GM23338 (cell line): ENCODE results near the gene DGLUCY. TPM values are rescaled to one million over a fixed set of nuclear protein-coding genes. Genes with fewer than 3 reads are reported as not detected.

Source experiments
- ATAC-seq: fragments of 200-7000 bp; cut with Tn5 transposase; 3 replicates; pipeline ENCODE4 v1.9.1; 2020
- DNase-seq: peaks from one replicate; pipeline ENCODE4 v3.0.0-alpha.2; 2015; ENCODE audit warnings: low spot score
- H2AFZ ChIP-seq: fragments of 200-600 bp; sonication (generic); 2 replicates; pipeline ENCODE4 v1.8.0; 2016; ENCODE audit warnings: antibody characterized with exemption, mild to moderate bottlenecking, moderate library complexity
- H3F3A ChIP-seq: fragments of 200-600 bp; sonication (generic); replicated peaks from 2 replicates; pipeline ENCODE4 v1.8.0; 2017; ENCODE audit warnings: antibody characterized with exemption, mixed run types, low read depth
- H3K27ac ChIP-seq: fragments of 200-600 bp; sonication (generic); 2 replicates; pipeline ENCODE4 v1.6.1; 2016; ENCODE audit warnings: low read depth
- H3K27me3 ChIP-seq: fragments of 200-600 bp; sonication (generic); 2 replicates; pipeline ENCODE4 v1.8.0; 2016; ENCODE audit warnings: mild to moderate bottlenecking, mixed run types, moderate library complexity; ENCODE audit not compliant: insufficient read depth
- H3K36me3 ChIP-seq: fragments of 200-600 bp; sonication (generic); 2 replicates; pipeline ENCODE4 v1.8.0; 2016; ENCODE audit warnings: mild to moderate bottlenecking; ENCODE audit not compliant: insufficient read depth
- H3K4me1 ChIP-seq: fragments of 200-600 bp; sonication (generic); 2 replicates; pipeline ENCODE4 v1.8.0; 2016; ENCODE audit warnings: mild to moderate bottlenecking, moderate library complexity; ENCODE audit not compliant: insufficient read depth
- H3K4me2 ChIP-seq: fragments of 200-600 bp; sonication (generic); 2 replicates; pipeline ENCODE4 v1.7.1; 2017; ENCODE audit warnings: mixed run types
- H3K4me3 ChIP-seq: fragments of 200-600 bp; sonication (generic); 2 replicates; pipeline ENCODE4 v1.6.1; 2016; ENCODE audit warnings: mixed run types
- H3K79me2 ChIP-seq: fragments of 200-600 bp; sonication (generic); replicated peaks from 2 replicates; pipeline ENCODE4 v1.8.0; 2017; ENCODE audit warnings: mild to moderate bottlenecking; ENCODE audit not compliant: insufficient read depth
- H3K9me2 ChIP-seq: fragments of 200-600 bp; sonication (generic); 2 replicates; pipeline ENCODE4 v1.8.0; 2017; ENCODE audit not compliant: insufficient read depth
- H4K20me1 ChIP-seq: fragments of 200-600 bp; sonication (generic); replicated peaks from 2 replicates; pipeline ENCODE4 v1.8.0; 2017; ENCODE audit warnings: mild to moderate bottlenecking; ENCODE audit not compliant: insufficient read depth
- H3K27ac Mint-ChIP-seq: 2 replicates; pipeline ENCODE4 v1.8.0; 2020; ENCODE audit warnings: inconsistent platforms, mild to moderate bottlenecking, moderate library complexity, mixed read lengths
- H3K27me3 Mint-ChIP-seq: 3 replicates; pipeline ENCODE4 v1.8.0; 2022; ENCODE audit warnings: low read depth, mild to moderate bottlenecking, moderate library complexity, mixed read lengths, inconsistent platforms; ENCODE audit not compliant: insufficient read depth, poor library complexity
- H3K36me3 Mint-ChIP-seq: 3 replicates; pipeline ENCODE4 v1.8.0; 2021; ENCODE audit warnings: low read depth, mild to moderate bottlenecking, inconsistent platforms, moderate library complexity, mixed read lengths
- H3K4me1 Mint-ChIP-seq: 3 replicates; pipeline ENCODE4 v1.8.0; 2020; ENCODE audit warnings: mild to moderate bottlenecking, inconsistent platforms, mixed read lengths
- H3K4me3 Mint-ChIP-seq: 3 replicates; pipeline ENCODE4 v1.8.0; 2021; ENCODE audit warnings: moderate library complexity, mild to moderate bottlenecking, inconsistent platforms, mixed read lengths
- H3K9me3 Mint-ChIP-seq: 3 replicates; pipeline ENCODE4 v1.8.0; 2020; ENCODE audit warnings: moderate library complexity, mild to moderate bottlenecking, inconsistent platforms, mixed read lengths
- CREB1 ChIP-seq: fragments of 250-450 bp; sonication (Bioruptor Pico); IDR thresholded peaks from 2 replicates; pipeline ENCODE4 v1.5.0; 2020; ENCODE audit warnings: low read depth, mild to moderate bottlenecking, moderate library complexity
- EZH2 ChIP-seq: fragments of 200-600 bp; sonication (generic); IDR thresholded peaks from one replicate; pipeline ENCODE4 v1.8.0; 2017; ENCODE audit warnings: antibody characterized with exemption, mild to moderate bottlenecking, low read depth; ENCODE audit not compliant: unreplicated experiment
- EZH2phosphoT487 ChIP-seq: fragments of 200-600 bp; sonication (generic); IDR thresholded peaks from one replicate; pipeline ENCODE4 v1.8.1; 2018; ENCODE audit warnings: antibody characterized with exemption; ENCODE audit not compliant: unreplicated experiment
- JUNB ChIP-seq: IDR thresholded peaks from one replicate; pipeline ENCODE4 v1.6.1; 2016; ENCODE audit warnings: antibody characterized with exemption; ENCODE audit not compliant: unreplicated experiment
- NANOG ChIP-seq: IDR thresholded peaks from 2 replicates; pipeline ENCODE4 v1.6.1; 2016; ENCODE audit warnings: antibody characterized with exemption, borderline replicate concordance
- POLR2AphosphoS5 ChIP-seq: IDR thresholded peaks from 2 replicates; pipeline ENCODE4 v1.6.1; 2016; ENCODE audit warnings: antibody characterized with exemption, low read depth
- REST ChIP-seq: IDR thresholded peaks from one replicate; pipeline ENCODE4 v1.6.1; 2018; ENCODE audit warnings: antibody characterized with exemption; ENCODE audit not compliant: unreplicated experiment
- STAT1 ChIP-seq: IDR thresholded peaks from one replicate; pipeline ENCODE4 v1.6.1; 2016; ENCODE audit warnings: antibody characterized with exemption; ENCODE audit not compliant: unreplicated experiment
- ZNF114 ChIP-seq: fragments of 250-450 bp; sonication (Bioruptor Pico); IDR thresholded peaks from 2 replicates; pipeline ENCODE4 v1.5.0; 2020; ENCODE audit warnings: mild to moderate bottlenecking, moderate library complexity
- ZNF331 ChIP-seq: fragments of 250-450 bp; sonication (Bioruptor Pico); IDR thresholded peaks from 2 replicates; pipeline ENCODE4 v1.5.0; 2020; ENCODE audit warnings: low read depth, mild to moderate bottlenecking, moderate library complexity
- polyA plus RNA-seq: library from polyadenylated mRNA; unstranded; fragments of >200 nt; fragmentation: Nextera tagmentation; extraction: Ambion mirVana; gene quantifications from 2 replicates; pipeline ENCODE4 v1.2.1, GENCODE V29; 2016
- total RNA-seq: library from RNA; depleted of rRNA; stranded (reverse); fragments of >200 nt; shearing (Covaris generic); gene quantifications from 2 replicates; pipeline ENCODE4 v1.2.3, GENCODE V29; 2014
- TF ChIP-seq, protein P1 (sequence below), 2 experiments: fragments of 200-600 bp in 1 of 2; sonication (generic) in 1 of 2; conservative IDR thresholded peaks; 2 replicates each; pipeline versions ENCODE4 v1.5.1 to v1.6.1; 2016 to 2017; ENCODE audit warnings: antibody characterized with exemption in 2 of 2, low read depth in 2 of 2, mild to moderate bottlenecking in 2 of 2, moderate library complexity in 1 of 2
- TF ChIP-seq, protein P2 (sequence below): IDR thresholded peaks from 2 replicates; pipeline ENCODE4 v1.6.1; 2016; ENCODE audit warnings: antibody characterized with exemption

The DGLUCY gene
- total and polyA plus RNA-seq, 2 experiments from 2014 or later, result 14.6 to 31.6 TPM

DNA sequence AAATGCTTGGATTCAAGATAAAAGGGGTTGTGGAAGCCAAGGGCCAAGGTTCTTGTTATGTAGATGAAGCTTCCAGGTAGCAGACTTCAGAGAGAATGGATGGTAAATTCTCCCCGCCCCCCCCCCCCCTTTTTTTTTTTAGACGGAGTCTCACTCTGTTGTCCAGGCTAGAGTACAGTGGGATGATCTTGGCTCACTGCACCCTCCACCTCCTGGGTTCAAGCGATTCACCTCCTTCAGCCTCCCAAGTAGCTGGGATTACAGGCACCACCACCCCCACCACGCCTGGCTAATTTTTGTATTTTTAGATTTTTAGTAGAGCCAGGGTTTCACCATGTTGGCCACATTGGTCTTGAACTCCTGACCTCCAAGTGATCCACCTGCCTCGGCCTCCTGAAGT is 4.1 kb downstream of the DGLUCY start (continued):
- no peak for TF ChIP-seq POLR2AphosphoS5
- TF ChIP-seq REST, result no peak
- TF ChIP-seq, protein P1, sequence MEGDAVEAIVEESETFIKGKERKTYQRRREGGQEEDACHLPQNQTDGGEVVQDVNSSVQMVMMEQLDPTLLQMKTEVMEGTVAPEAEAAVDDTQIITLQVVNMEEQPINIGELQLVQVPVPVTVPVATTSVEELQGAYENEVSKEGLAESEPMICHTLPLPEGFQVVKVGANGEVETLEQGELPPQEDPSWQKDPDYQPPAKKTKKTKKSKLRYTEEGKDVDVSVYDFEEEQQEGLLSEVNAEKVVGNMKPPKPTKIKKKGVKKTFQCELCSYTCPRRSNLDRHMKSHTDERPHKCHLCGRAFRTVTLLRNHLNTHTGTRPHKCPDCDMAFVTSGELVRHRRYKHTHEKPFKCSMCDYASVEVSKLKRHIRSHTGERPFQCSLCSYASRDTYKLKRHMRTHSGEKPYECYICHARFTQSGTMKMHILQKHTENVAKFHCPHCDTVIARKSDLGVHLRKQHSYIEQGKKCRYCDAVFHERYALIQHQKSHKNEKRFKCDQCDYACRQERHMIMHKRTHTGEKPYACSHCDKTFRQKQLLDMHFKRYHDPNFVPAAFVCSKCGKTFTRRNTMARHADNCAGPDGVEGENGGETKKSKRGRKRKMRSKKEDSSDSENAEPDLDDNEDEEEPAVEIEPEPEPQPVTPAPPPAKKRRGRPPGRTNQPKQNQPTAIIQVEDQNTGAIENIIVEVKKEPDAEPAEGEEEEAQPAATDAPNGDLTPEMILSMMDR (conservative IDR thresholded peaks at IDR 0.05; ENCODE audit: low read depth in 2 of 2), result no peak

- Mint-ChIP-seq H3K36me3 (peaks cover 36% of the 10 kb centered on the region), H3K27me3 (peaks cover 12% of the 10 kb centered on the region), H3K4me1 (peaks cover 49% of the 10 kb centered on the region), H3K27ac (no peak overlapping the region), H3K9me3 (peaks cover 6% of the 10 kb centered on the region; the same call in 2 of the 3 replicates), H3K4me3 (no peak overlapping the region)
- H2AFZ ChIP-seq, result no peak overlapping the region
- H3K4me1 ChIP-seq, result peaks cover 37% of the 10 kb centered on the region
- no peaks in the 10 kb centered on the region for H4K20me1 ChIP-seq
- H3K27me3 ChIP-seq, result no peaks in the 10 kb centered on the region
- DNase-seq (peak; percentile 56), ATAC-seq (no peak)
- peaks cover 2% of the 10 kb centered on the region for H3F3A ChIP-seq
- H3K27ac ChIP-seq, result no peak overlapping the region
- H3K79me2 ChIP-seq, result peaks cover 17% of the 10 kb centered on the region
- no peaks in the 10 kb centered on the region for H3K9me2 ChIP-seq
- no peak overlapping the region for H3K4me3 ChIP-seq
- no peaks in the 10 kb centered on the region for H3K36me3 ChIP-seq
- H3K4me2 ChIP-seq, result no peak overlapping the region
- TF ChIP-seq, protein P1 (conservative IDR thresholded peaks at IDR 0.05; ENCODE audit: low read depth in 2 of 2), result no peak
- TF ChIP-seq ZNF114 (CRISPR knock-in tag), result no peak
- no peak for TF ChIP-seq JUNB
- no peak for TF ChIP-seq CREB1 (CRISPR knock-in tag)
- TF ChIP-seq EZH2phosphoT487, result no peak
- TF ChIP-seq POLR2AphosphoS5, result no peak
- TF ChIP-seq, protein P2, sequence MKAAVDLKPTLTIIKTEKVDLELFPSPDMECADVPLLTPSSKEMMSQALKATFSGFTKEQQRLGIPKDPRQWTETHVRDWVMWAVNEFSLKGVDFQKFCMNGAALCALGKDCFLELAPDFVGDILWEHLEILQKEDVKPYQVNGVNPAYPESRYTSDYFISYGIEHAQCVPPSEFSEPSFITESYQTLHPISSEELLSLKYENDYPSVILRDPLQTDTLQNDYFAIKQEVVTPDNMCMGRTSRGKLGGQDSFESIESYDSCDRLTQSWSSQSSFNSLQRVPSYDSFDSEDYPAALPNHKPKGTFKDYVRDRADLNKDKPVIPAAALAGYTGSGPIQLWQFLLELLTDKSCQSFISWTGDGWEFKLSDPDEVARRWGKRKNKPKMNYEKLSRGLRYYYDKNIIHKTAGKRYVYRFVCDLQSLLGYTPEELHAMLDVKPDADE, result no peak
- no peak for TF ChIP-seq ZNF331
- TF ChIP-seq STAT1, result no peak
- no peak for TF ChIP-seq NANOG
- no peak for TF ChIP-seq EZH2
These were observed 4.7 kb downstream of the DGLUCY start for GRCh38 chr14:91118511-91119068.
